ENCODE measurements around the gene CNR2.
A peak's percentile ranks its signal among the peaks of the same experiment; 100 is the strongest.

CNR2 gene

GRCh38 chr1:23875382-23875781, 37.8 kb downstream of the CNR2 start:
- Histone ChIP-seq H3K4me3 (ENCODE audit: low read depth, low read length, poor library complexity, severe bottlenecking) (no peak overlapping the region), H3K9ac (ENCODE audit: low read length) (no peak overlapping the region), H3K4me1 (ENCODE audit: insufficient read depth, low read length, severe bottlenecking) (peaks cover 1% of the 10 kb centered on the region), H3F3A (ENCODE audit: insufficient read depth, low read length) (no peaks in the 10 kb centered on the region), H3K79me2 (ENCODE audit: insufficient read depth, low read length) (no peaks in the 10 kb centered on the region), H3K9me2 (ENCODE audit: low read depth, low read length) (no peaks in the 10 kb centered on the region), H3K9me3 (ENCODE audit: low read length) (peaks cover 18% of the 10 kb centered on the region), H4K20me1 (ENCODE audit: insufficient read depth, low read length) (no peaks in the 10 kb centered on the region), H3K4me2 (ENCODE audit: low read length) (no peak overlapping the region), H3K27ac (ENCODE audit: low read depth, low read length, poor library complexity, severe bottlenecking) (no peak overlapping the region), H3K36me3 (ENCODE audit: insufficient read depth, low read length) (peaks cover 50% of the 10 kb centered on the region), H3K27me3 (ENCODE audit: insufficient read depth, low read length) (no peaks in the 10 kb centered on the region), H2AFZ (ENCODE audit: low read length) (no peak overlapping the region)
- no peak for TF ChIP-seq EZH2 (IDR thresholded peaks at IDR 0.05; ENCODE audit: borderline replicate concordance, low read length)
- no peak for TF ChIP-seq CTCF (IDR thresholded peaks at IDR 0.05; ENCODE audit: low read length)

DNA sequence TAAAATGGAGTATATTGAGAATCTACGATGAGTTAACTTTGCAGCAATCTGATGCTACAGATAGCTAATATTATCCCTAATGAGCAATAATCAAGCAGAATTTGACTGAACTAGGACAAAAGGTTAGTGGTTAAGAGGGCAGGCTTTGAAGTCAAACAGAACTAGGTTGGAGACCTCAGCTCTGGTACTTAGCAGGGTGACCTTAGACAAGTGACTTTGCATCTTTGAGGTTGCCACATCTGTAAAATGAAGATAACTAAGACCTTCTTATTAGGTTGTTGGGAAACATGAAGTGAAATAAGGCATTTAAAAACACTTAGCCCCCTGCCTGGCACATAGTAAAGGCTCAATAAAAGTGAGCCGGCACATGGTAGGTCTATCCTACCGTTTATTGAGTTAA, 40.7 kb downstream of the CNR2 start:
- H2AFZ ChIP-seq (ENCODE audit: low read length) = no peak overlapping the region
- no peak overlapping the region for H3K9ac ChIP-seq (ENCODE audit: low read length)
- H3K4me3 ChIP-seq (ENCODE audit: low read depth, low read length, poor library complexity, severe bottlenecking) = no peak overlapping the region
- no peak overlapping the region for H3K27ac ChIP-seq (ENCODE audit: low read depth, low read length, poor library complexity, severe bottlenecking)
- no peaks in the 10 kb centered on the region for H3K9me3 ChIP-seq (ENCODE audit: low read length)
- TF ChIP-seq CTCF (IDR thresholded peaks at IDR 0.05; ENCODE audit: low read length) (no peak), EZH2 (IDR thresholded peaks at IDR 0.05; ENCODE audit: borderline replicate concordance, low read length) (no peak)
- peaks cover 26% of the 10 kb centered on the region for H3K36me3 ChIP-seq (ENCODE audit: insufficient read depth, low read length)
- no peaks in the 10 kb centered on the region for H3K27me3 ChIP-seq (ENCODE audit: insufficient read depth, low read length)
- no peaks in the 10 kb centered on the region for H3F3A ChIP-seq (ENCODE audit: insufficient read depth, low read length)
- no peak overlapping the region for H3K4me2 ChIP-seq (ENCODE audit: low read length)
- peaks cover 23% of the 10 kb centered on the region for H3K4me1 ChIP-seq (ENCODE audit: insufficient read depth, low read length, severe bottlenecking)
- no peaks in the 10 kb centered on the region for H3K79me2 ChIP-seq (ENCODE audit: insufficient read depth, low read length)
- H3K9me2 ChIP-seq (ENCODE audit: low read depth, low read length) = no peaks in the 10 kb centered on the region
- no peaks in the 10 kb centered on the region for H4K20me1 ChIP-seq (ENCODE audit: insufficient read depth, low read length)

DNA sequence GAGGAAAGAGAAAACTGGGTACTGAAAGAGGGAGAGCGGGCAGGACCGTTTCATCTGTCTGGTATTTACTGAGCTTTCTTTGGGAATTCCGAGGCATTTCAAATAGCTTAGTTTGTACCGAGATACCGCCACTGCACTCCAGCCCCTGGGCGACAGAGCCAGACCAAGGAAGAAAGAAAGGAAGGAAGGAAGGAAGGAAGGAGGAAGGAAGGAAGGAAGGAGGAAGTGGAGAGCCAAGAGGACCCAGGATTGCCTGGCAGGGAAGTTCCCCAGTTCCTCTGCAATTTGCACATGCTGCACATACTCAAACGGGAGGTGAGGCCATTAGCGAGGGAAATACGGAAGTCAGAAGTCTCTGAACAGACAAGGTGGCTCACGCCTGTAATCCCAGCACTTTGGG, 44.1 kb downstream of the CNR2 start:
- no peaks in the 10 kb centered on the region for H4K20me1 ChIP-seq (ENCODE audit: insufficient read depth, low read length)
- H3K4me2 ChIP-seq (ENCODE audit: low read length) = peak overlapping the region; percentile 86
- H3K27ac ChIP-seq (ENCODE audit: low read depth, low read length, poor library complexity, severe bottlenecking) = peak overlapping the region; percentile 84
- no peaks in the 10 kb centered on the region for H3K9me2 ChIP-seq (ENCODE audit: low read depth, low read length)
- H2AFZ ChIP-seq (ENCODE audit: low read length) = no peak overlapping the region
- no peaks in the 10 kb centered on the region for H3K79me2 ChIP-seq (ENCODE audit: insufficient read depth, low read length)
- peak overlapping the region; percentile 79 for H3K4me3 ChIP-seq (ENCODE audit: low read depth, low read length, poor library complexity, severe bottlenecking)
- no peaks in the 10 kb centered on the region for H3K27me3 ChIP-seq (ENCODE audit: insufficient read depth, low read length)
- H3K9ac ChIP-seq (ENCODE audit: low read length) = peak overlapping the region; percentile 61
- peaks cover 23% of the 10 kb centered on the region for H3K36me3 ChIP-seq (ENCODE audit: insufficient read depth, low read length)
- TF ChIP-seq CTCF (IDR thresholded peaks at IDR 0.05; ENCODE audit: low read length) (no peak), EZH2 (IDR thresholded peaks at IDR 0.05; ENCODE audit: borderline replicate concordance, low read length) (no peak)
- H3K4me1 ChIP-seq (ENCODE audit: insufficient read depth, low read length, severe bottlenecking) = peaks cover 38% of the 10 kb centered on the region
- H3K9me3 ChIP-seq (ENCODE audit: low read length) = no peaks in the 10 kb centered on the region
- H3F3A ChIP-seq (ENCODE audit: insufficient read depth, low read length) = no peaks in the 10 kb centered on the region
